ENCODE measurements around the gene PRRT2. TPM values are rescaled to one million over a fixed set of nuclear protein-coding genes. Genes with fewer than 3 reads are reported as not detected.
A peak's percentile ranks its signal among the peaks of the same experiment; 100 is the strongest.
"Not testable (repeated sequence)": the region's sequence is repeated elsewhere in the genome, so short reads cannot be mapped to it uniquely, and the experiment has no call there.

The PRRT2 gene
- total RNA-seq, 1 experiment from 2014 or later: 4.5 TPM

DNA sequence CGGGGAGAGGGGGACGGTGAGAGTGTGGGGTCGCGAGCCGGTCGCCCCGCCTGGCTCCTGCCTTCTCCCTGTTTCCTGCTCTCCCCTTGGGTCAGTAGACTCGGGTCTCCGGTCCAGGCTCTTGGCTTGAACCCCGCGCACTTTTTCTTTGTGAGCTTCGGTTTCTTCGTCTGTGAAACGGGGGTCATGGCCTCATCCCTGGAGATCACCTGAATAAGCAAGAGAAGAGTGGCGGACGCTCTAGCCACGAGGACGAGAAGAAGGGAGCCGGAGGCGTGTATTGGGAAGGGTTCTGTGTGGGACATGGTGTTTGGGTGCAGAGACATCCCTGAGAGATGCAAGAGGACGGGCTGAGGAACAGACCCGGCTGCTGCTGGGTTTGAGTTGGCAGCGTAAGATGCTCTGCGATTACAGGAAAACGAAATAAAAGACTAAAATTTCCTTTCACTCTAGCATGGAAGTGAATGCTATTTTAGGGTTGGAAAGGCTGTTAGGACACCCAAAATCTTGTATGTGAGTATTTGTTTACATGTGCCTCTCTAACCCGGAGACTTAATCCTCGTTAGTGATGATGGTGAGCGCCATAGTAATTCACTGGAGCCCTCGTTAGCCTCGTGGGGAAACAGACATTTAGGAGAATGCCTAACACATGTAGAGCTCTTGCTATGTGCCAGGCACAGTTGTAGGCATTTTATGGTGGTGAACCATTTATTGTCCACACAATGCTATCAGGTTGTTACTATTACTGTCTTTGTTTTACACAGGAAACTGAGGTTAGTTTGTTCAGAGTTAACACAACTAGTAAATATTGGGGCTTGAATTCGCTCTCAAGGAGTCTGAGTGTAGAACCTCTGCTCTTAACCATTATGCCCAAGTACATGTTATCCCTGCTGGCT, 20.8 kb upstream of the PRRT2 start:
- DNase-seq (ENCODE audit: low read depth): no peak

GRCh38 chr16:29791845-29792807, 19.9 kb upstream of the PRRT2 start:
- no peak for DNase-seq (ENCODE audit: low read depth)

DNA sequence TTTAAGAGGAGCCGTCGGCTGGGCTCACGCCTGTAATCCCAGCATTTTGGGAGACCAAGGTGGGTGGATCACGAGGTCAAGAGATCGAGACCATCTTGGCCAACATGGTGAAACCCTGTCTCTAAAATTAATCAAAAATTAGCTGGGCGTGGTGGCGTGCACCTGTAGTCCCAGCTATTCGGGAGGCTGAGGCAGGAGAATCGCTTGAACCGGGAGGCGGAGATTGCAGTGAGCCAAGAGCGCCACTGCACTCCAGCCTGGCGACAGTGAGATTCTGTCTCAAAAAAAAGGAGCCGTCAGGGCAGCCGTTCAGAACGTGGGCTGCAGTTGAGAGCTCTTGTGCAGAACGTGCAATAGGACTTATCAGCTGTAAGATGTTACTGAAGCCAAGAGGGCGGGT, 18.8 kb upstream of the PRRT2 start:
- DNase-seq (ENCODE audit: low read depth): not testable (repeated sequence)

DNA sequence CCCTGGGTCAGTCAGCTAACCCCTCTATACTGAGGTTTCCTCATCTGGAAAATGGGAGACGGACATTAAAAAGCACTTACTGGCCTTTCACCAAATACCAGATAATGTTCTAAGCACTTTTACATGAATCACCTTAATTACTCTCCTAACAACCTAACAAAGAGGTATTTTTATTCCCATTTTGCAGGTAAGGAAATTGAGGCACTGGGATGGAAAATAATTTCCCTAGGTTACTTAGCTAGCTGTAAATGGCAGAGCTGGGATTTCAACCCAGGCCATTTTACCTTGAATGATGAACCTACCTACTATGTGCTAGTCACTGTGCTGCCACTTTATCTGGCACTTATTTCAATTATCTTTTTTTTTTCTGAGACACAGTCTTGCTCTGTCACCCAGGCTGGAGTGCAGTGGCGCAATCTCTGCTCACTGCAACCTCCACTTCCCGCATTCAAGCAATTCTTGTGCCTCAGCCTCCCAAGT, 17.7 kb upstream of the PRRT2 start:
- no peak for DNase-seq (ENCODE audit: low read depth)

DNA sequence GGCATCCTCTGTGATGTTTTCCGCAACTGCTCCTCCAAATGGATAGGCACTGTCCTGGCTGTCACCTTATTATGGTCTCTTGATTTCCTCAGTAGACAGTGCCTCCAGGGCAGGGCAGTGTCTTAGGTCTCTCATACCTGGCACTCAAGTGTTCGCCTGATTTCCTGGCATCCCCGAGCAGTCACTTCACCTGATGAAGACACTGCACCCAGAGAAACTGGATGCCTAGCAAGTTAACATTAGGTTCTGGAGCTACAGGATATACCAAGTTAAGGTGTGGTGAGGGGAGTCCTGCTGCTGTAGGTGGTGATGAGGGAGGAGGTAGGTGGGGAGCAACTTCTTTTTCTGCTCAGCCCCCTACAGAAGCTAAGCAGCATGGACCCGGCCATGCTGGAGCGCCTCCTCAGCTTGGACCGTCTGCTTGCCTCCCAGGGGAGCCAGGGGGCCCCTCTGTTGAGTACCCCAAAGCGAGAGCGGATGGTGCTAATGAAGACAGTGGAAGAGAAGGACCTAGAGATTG, 9.5 kb upstream of the PRRT2 start:
- DNase-seq (ENCODE audit: low read depth): no peak

GRCh38 chr16:29804020-29804419, 8.0 kb upstream of the PRRT2 start:
- DNase-seq (ENCODE audit: low read depth): no peak

GRCh38 chr16:29804455-29805231, 7.3 kb upstream of the PRRT2 start:
- DNase-seq (ENCODE audit: low read depth): no peak

GRCh38 chr16:29805232-29806098, 6.5 kb upstream of the PRRT2 start:
- DNase-seq (ENCODE audit: low read depth): peak; percentile 97

GRCh38 chr16:29806099-29806579, 5.9 kb upstream of the PRRT2 start, which contains the start of gene MAZ:
MAZ (plus strand) TSS chr16:29806529; CDS start chr16:29806702, 173 bp downstream.
- no peak for DNase-seq (ENCODE audit: low read depth)

DNA sequence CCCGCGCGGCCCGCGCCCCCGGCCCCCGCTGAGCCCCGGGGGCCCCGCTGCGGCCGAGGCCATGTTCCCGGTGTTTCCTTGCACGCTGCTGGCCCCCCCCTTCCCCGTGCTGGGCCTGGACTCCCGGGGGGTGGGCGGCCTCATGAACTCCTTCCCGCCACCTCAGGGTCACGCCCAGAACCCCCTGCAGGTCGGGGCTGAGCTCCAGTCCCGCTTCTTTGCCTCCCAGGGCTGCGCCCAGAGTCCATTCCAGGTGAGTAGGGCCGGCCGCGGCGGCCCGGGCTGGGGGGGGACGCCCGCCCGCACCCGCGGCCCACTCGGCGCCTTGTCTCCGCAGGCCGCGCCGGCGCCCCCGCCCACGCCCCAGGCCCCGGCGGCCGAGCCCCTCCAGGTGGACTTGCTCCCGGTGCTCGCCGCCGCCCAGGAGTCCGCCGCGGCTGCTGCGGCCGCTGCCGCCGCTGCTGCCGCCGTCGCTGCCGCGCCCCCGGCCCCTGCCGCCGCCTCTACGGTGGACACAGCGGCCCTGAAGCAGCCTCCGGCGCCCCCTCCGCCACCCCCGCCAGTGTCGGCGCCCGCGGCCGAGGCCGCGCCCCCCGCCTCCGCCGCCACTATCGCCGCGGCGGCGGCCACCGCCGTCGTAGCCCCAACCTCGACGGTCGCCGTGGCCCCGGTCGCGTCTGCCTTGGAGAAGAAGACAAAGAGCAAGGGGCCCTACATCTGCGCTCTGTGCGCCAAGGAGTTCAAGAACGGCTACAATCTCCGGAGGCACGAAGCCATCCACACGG, 5.2 kb upstream of the PRRT2 start:
- peak; percentile 75 for DNase-seq (ENCODE audit: low read depth)

DNA sequence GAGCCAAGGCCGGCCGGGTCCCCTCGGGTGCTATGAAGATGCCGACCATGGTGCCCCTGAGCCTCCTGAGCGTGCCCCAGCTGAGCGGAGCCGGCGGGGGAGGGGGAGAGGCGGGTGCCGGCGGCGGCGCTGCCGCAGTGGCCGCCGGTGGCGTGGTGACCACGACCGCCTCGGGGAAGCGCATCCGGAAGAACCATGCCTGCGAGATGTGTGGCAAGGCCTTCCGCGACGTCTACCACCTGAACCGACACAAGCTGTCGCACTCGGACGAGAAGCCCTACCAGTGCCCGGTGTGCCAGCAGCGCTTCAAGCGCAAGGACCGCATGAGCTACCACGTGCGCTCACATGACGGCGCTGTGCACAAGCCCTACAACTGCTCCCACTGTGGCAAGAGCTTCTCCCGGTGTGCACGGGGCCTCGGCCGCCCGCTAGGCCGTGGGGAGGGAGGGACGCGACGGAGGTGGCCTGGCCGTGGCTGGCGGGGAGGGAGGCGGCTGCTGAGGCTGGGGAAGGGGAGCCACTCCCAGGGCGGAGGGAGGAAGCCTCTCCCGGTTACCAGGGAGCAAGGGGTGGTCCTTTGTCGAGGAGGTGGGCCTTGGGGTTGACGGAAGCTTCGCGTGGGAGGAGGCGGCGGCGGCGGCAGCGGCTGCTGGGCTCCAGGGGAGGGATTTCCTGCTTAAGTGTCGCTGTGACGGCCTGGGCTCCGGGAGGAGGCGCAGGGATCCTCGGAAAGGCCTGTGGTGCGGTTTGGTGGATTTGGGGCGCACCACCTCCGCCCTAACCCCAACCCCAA, 4.4 kb upstream of the PRRT2 start:
- DNase-seq (ENCODE audit: low read depth): peak; percentile 93

- no peak for DNase-seq (ENCODE audit: low read depth)
These were observed 3.6 kb upstream of the PRRT2 start for GRCh38 chr16:29808219-29808900.

DNA sequence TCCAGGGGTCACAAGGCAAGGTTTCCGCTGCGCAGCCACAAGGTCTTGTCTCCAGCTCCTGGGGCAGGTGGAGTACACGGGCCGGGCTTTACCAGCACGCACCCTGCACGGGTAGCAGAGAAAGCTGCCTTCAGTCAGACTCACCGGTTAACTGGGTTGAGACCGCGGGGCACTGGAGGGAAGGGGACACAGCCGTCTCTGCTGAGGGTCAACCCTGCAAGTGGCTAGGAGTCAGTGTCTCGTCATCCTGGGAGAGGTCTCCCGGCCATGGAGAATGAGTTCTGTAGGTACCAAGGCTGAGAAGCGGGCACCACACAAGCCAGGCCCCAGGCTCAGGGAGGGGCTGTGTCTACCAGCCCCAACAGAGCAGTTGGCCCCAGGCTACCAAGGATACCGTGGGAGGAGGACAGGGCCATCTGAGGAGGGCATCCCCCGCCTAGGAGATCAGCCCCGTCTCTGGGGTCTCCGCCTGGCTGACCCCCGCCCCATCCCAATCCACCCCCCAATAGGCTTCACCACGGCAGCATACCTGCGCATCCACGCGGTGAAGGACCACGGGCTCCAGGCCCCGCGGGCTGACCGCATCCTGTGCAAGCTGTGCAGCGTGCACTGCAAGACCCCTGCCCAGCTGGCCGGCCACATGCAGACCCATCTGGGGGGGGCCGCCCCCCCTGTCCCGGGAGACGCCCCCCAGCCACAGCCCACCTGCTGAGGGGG, 2.8 kb upstream of the PRRT2 start:
- DNase-seq (ENCODE audit: low read depth): no peak

DNA sequence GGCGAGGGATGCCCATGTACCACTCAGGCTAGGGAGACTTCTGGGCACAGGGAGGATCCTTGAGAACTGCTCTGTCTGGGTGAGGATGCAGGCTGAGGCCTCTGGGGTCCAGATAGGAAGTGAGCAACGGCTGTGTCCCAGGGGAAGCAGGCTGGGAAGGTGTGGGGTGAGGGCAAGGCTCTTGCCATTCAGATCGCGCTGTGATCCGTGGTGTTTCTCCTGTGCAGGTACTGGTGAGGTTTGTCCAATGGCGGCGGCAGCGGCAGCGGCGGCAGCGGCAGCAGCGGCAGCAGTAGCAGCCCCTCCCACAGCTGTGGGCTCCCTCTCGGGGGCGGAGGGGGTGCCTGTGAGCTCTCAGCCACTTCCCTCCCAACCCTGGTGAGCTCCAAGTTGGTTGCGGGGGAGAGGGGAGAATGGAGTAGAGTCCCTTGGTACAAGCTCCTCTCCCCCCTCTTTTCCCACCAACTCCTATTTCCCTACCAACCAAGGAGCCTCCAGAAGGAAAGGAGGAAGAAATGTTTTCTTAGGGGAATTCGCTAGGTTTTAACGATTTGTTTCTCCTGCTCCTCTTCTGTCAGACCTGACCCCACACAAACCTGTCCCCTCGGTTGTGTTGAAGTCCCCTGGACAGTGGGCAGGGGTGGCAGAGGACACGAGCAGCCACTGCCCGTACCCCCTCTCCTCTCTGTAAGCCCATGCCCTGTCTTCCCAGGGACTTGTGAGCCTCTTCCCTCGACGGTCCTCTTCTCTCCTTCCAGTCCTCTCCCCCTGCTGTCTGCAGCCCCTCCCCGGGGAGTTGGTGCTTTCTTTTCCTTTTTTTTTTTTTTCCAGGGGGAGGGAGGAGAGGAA, 1.9 kb upstream of the PRRT2 start:
- peak; percentile 56 for DNase-seq (ENCODE audit: low read depth)

DNA sequence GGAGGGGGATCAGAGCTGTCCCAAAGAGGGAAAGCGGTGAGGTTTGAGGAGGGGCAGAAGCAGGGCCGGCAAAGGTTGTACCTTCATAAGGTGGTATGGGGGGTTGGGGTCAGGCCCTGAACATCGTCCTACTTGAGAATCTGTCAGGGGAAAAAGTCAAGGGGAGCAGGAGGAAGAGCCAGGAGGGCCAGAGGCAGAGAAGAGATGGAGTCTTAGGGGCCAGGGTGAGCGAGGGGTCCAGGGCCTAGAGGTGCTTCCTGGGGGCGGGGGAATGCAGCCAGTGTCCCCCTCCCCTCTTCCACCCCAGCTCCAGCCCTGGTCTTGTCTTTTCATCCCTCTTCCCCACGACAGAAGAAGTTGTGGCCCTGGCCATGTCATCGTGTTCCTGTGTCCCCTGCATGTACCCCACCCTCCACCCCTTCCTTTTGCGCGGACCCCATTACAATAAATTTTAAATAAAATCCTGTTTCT, 1.3 kb upstream of the PRRT2 start:
- no peak for DNase-seq (ENCODE audit: low read depth)

All from HT1080 (cell line).